HG02623 (cell line): ENCODE measurements around the gene FXR2.

Source experiments
- ATAC-seq: cut with Tn5 transposase; IDR thresholded peaks from one replicate; pipeline ENCODE4 v1.9.1; 2021; ENCODE audit warnings: moderate library complexity; ENCODE audit not compliant: unreplicated experiment

The FXR2 gene

GRCh38 chr17:7552621-7553051, 62.1 kb downstream of the FXR2 start:
- ATAC-seq: peak; percentile 63

GRCh38 chr17:7551396-7551795, 63.3 kb downstream of the FXR2 start:
- ATAC-seq: no peak

- ATAC-seq: no peak
These were observed 64.4 kb downstream of the FXR2 start for GRCh38 chr17:7550344-7550743.

GRCh38 chr17:7549401-7550055, 65.2 kb downstream of the FXR2 start:
- ATAC-seq: no peak

- no peak for ATAC-seq
These were observed 65.9 kb downstream of the FXR2 start, which contains the start of gene TNFSF12 for GRCh38 chr17:7548585-7549400. TNFSF12 (plus strand) TSS chr17:7549058; CDS start chr17:7549154, 96 bp downstream.

- ATAC-seq: no peak
These were observed 69.8 kb downstream of the FXR2 start for GRCh38 chr17:7544911-7545310.
